ENCODE data around the gene PREX1. TPM values are rescaled to one million over a fixed set of nuclear protein-coding genes. Genes with fewer than 3 reads are reported as not detected.

The PREX1 gene
- polyA plus RNA-seq, 1 donor (not counting 4 experiments of a cell fraction or from before 2014, with no cell fraction given) = 0.22 TPM

DNA sequence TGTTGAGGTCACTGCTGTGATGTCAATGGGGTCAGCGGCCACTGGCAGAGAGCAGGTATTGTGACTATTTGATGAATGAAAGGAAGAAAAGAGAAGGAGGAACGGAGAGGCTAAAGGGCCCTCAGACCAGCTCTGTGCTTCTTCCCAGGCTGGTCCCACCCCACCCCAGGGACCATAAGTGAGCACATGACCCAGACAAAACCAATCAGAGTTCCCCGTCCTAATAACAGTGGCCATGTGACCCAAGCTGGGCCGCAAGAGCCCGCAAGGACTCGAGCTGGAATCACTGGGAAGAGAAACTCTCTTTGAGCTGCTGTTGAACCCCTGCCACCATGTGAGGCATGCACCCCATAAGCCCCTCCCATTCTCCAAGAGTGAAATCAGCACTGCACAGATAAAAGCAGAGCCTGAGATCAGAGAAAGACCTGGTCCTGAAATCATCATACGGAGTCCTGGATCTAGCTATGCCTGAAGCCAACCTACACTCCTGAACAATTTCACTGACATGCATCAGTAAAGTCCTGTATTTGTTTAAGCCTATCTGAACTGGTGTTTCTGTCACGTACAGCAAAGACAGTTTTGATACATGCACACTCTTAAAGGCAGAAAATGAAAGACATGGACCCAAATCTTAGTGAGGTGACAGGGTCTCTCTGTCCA is 90.2 kb downstream of the PREX1 start:
- Histone ChIP-seq H3K4me2 (ENCODE audit: control insufficient read depth, extremely low read depth, insufficient read depth, low read depth, low read length) (no peak overlapping the region), H3K9ac (ENCODE audit: control insufficient read depth, extremely low read depth, insufficient read depth, low read length) (no peak overlapping the region), H4K20me1 (ENCODE audit: control insufficient read depth, extremely low read depth, insufficient read depth, low read length) (no peaks in the 10 kb centered on the region), H3K36me3 (ENCODE audit: control insufficient read depth in 2 of 2, extremely low read depth in 1 of 2, insufficient read depth in 2 of 2, low read length in 2 of 2) (no peaks in the 10 kb centered on the region), H3K9me1 (ENCODE audit: control insufficient read depth, extremely low read depth, insufficient read depth, low read length) (no peaks in the 10 kb centered on the region), H2AFZ (ENCODE audit: control insufficient read depth, low read length) (no peak overlapping the region), H3K4me1 (ENCODE audit: control insufficient read depth, extremely low read depth, insufficient read depth, low read length) (no peaks in the 10 kb centered on the region), H3K79me2 (ENCODE audit: control insufficient read depth, insufficient read depth, low read length) (no peaks in the 10 kb centered on the region), H3K27me3 (ENCODE audit: control insufficient read depth, extremely low read depth, insufficient read depth, low read length) (peaks cover 5% of the 10 kb centered on the region), H3K9me3 (ENCODE audit: control insufficient read depth, low read depth, low read length) (no peaks in the 10 kb centered on the region), H3K27ac (ENCODE audit: control insufficient read depth, insufficient read depth, low read length) (no peak overlapping the region), H3K4me3 (ENCODE audit: control insufficient read depth in 2 of 3, extremely low read depth in 1 of 3, insufficient read depth in 2 of 3, low read depth in 1 of 3, low read length in 3 of 3) (no peak overlapping the region)
- DNase-seq (ENCODE audit: low read depth, low spot score) = no peak
- TF ChIP-seq, protein P1, sequence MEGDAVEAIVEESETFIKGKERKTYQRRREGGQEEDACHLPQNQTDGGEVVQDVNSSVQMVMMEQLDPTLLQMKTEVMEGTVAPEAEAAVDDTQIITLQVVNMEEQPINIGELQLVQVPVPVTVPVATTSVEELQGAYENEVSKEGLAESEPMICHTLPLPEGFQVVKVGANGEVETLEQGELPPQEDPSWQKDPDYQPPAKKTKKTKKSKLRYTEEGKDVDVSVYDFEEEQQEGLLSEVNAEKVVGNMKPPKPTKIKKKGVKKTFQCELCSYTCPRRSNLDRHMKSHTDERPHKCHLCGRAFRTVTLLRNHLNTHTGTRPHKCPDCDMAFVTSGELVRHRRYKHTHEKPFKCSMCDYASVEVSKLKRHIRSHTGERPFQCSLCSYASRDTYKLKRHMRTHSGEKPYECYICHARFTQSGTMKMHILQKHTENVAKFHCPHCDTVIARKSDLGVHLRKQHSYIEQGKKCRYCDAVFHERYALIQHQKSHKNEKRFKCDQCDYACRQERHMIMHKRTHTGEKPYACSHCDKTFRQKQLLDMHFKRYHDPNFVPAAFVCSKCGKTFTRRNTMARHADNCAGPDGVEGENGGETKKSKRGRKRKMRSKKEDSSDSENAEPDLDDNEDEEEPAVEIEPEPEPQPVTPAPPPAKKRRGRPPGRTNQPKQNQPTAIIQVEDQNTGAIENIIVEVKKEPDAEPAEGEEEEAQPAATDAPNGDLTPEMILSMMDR (optimal IDR thresholded peaks at IDR 0.05 in 1 of 3, IDR thresholded peaks at IDR 0.05 in 1 of 3, conservative IDR thresholded peaks at IDR 0.05 in 1 of 3; ENCODE audit: extremely low read depth in 1 of 3, insufficient read depth in 2 of 3, low read length in 3 of 3) = no peak
- no peak for TF ChIP-seq EZH2 (IDR thresholded peaks at IDR 0.05; ENCODE audit: low read length)
- dilution Hi-C loops (cut with MboI; ENCODE audit: extremely low pct_ligation_motif_present, low sequenced_read_pairs) = no loop called here
- no peak for FAIRE-seq

DNA sequence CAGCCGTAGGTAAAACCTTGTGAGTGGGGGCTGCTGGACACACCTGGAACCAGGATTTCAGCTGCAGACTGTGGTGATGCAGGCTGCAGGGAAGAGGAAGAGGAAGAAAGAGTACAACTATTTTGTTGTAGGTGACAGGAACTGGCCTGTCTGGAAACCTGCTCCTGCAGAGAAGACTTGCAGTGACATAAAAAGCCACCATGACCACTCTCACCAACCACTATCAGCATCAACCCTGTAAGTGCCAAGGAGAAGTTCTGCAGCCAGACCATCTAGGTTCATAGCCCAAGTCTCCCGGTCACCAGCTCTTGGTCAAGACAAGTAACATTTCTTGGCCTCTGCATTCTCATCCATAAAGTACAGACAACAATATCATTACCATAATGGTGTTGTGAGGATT is 91.2 kb downstream of the PREX1 start:
- H3K9me1 ChIP-seq (ENCODE audit: control insufficient read depth, extremely low read depth, insufficient read depth, low read length) = no peaks in the 10 kb centered on the region
- H4K20me1 ChIP-seq (ENCODE audit: control insufficient read depth, extremely low read depth, insufficient read depth, low read length) = no peaks in the 10 kb centered on the region
- no peaks in the 10 kb centered on the region for H3K4me1 ChIP-seq (ENCODE audit: control insufficient read depth, extremely low read depth, insufficient read depth, low read length)
- no peaks in the 10 kb centered on the region for H3K9me3 ChIP-seq (ENCODE audit: control insufficient read depth, low read depth, low read length)
- H3K9ac ChIP-seq (ENCODE audit: control insufficient read depth, extremely low read depth, insufficient read depth, low read length) = no peak overlapping the region
- H3K79me2 ChIP-seq (ENCODE audit: control insufficient read depth, insufficient read depth, low read length) = no peaks in the 10 kb centered on the region
- H3K27ac ChIP-seq (ENCODE audit: control insufficient read depth, insufficient read depth, low read length) = no peak overlapping the region
- no peak overlapping the region for H2AFZ ChIP-seq (ENCODE audit: control insufficient read depth, low read length)
- no peak overlapping the region for H3K4me3 ChIP-seq (ENCODE audit: control insufficient read depth in 2 of 3, extremely low read depth in 1 of 3, insufficient read depth in 2 of 3, low read depth in 1 of 3, low read length in 3 of 3)
- DNase-seq (ENCODE audit: low read depth, low spot score) (no peak), FAIRE-seq (no peak)
- TF ChIP-seq, protein P1 (optimal IDR thresholded peaks at IDR 0.05 in 1 of 3, IDR thresholded peaks at IDR 0.05 in 1 of 3, conservative IDR thresholded peaks at IDR 0.05 in 1 of 3; ENCODE audit: extremely low read depth in 1 of 3, insufficient read depth in 2 of 3, low read length in 3 of 3) = no peak
- no peak for TF ChIP-seq EZH2 (IDR thresholded peaks at IDR 0.05; ENCODE audit: low read length)
- dilution Hi-C loops (cut with MboI; ENCODE audit: extremely low pct_ligation_motif_present, low sequenced_read_pairs) = no loop called here
- H3K4me2 ChIP-seq (ENCODE audit: control insufficient read depth, extremely low read depth, insufficient read depth, low read depth, low read length) = no peak overlapping the region
- no peaks in the 10 kb centered on the region for H3K36me3 ChIP-seq (ENCODE audit: control insufficient read depth in 2 of 2, extremely low read depth in 1 of 2, insufficient read depth in 2 of 2, low read length in 2 of 2)
- peaks cover 8% of the 10 kb centered on the region for H3K27me3 ChIP-seq (ENCODE audit: control insufficient read depth, extremely low read depth, insufficient read depth, low read length)
